ENCODE results near the gene CD86.
"Not testable (repeated sequence)": the region's sequence is repeated elsewhere in the genome, so short reads cannot be mapped to it uniquely, and the experiment has no call there.

The CD86 gene

GRCh38 chr3:122030381-122031122 lies 24.6 kb upstream of the CD86 start:
- H3K27ac ChIP-seq: no peak overlapping the region
- no peak overlapping the region for H3K4me3 ChIP-seq
- DNase-seq (ENCODE audit: low spot score): no peak
- TF ChIP-seq, protein P1, sequence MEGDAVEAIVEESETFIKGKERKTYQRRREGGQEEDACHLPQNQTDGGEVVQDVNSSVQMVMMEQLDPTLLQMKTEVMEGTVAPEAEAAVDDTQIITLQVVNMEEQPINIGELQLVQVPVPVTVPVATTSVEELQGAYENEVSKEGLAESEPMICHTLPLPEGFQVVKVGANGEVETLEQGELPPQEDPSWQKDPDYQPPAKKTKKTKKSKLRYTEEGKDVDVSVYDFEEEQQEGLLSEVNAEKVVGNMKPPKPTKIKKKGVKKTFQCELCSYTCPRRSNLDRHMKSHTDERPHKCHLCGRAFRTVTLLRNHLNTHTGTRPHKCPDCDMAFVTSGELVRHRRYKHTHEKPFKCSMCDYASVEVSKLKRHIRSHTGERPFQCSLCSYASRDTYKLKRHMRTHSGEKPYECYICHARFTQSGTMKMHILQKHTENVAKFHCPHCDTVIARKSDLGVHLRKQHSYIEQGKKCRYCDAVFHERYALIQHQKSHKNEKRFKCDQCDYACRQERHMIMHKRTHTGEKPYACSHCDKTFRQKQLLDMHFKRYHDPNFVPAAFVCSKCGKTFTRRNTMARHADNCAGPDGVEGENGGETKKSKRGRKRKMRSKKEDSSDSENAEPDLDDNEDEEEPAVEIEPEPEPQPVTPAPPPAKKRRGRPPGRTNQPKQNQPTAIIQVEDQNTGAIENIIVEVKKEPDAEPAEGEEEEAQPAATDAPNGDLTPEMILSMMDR (IDR thresholded peaks at IDR 0.05): no peak

DNA sequence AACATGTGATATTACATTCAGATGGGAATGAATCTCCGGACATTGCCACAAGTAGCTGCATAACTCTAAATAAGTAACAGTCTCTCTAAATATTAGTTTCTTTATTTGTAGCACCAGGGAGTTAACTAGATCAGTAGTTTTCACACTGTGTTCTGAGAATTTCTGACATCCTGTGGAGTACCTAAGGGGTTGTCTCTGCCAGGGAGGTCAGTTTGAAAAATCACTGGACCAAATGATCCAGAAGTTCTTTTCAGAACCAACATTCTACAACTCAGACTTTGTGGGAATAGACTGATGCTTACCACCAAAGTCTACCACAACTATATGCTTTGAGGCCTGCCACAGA lies 24.1 kb upstream of the CD86 start:
- Histone ChIP-seq H3K27ac (no peak overlapping the region), H3K4me3 (no peak overlapping the region)
- DNase-seq (ENCODE audit: low spot score): no peak
- TF ChIP-seq, protein P1 (IDR thresholded peaks at IDR 0.05): no peak

GRCh38 chr3:122032531-122032930 lies 22.6 kb upstream of the CD86 start:
- Histone ChIP-seq H3K27ac (no peak overlapping the region), H3K4me3 (no peak overlapping the region)
- TF ChIP-seq, protein P1 (IDR thresholded peaks at IDR 0.05): no peak
- DNase-seq (ENCODE audit: low spot score): no peak

- TF ChIP-seq, protein P1 (IDR thresholded peaks at IDR 0.05): no peak
- Histone ChIP-seq H3K4me3 (no peak overlapping the region), H3K27ac (no peak overlapping the region)
- DNase-seq (ENCODE audit: low spot score): no peak
Measured at GRCh38 chr3:122033023-122033422, 22.1 kb upstream of the CD86 start.

DNA sequence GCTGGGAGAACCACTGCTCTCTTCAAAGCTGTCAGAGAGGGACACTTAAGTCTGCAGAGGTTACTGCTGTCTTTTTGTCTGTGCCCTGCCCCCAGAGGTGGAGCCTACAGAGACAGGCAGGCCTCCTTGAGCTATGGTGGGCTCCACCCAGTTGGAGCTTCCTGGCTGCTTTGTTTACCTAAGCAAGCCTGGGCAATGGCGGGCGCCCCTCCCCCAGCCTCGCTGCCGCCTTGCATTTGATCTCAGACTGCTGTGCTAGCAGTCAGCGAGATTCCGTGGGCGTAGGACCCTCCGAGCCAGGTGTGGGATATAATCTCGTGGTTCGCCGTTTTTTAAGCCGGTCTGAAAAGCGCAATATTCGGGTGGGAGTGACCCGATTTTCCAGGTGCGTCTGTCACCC lies 7.9 kb upstream of the CD86 start:
- DNase-seq (ENCODE audit: low spot score); H3K4me3 ChIP-seq; H3K27ac ChIP-seq: not testable (repeated sequence)

DNA sequence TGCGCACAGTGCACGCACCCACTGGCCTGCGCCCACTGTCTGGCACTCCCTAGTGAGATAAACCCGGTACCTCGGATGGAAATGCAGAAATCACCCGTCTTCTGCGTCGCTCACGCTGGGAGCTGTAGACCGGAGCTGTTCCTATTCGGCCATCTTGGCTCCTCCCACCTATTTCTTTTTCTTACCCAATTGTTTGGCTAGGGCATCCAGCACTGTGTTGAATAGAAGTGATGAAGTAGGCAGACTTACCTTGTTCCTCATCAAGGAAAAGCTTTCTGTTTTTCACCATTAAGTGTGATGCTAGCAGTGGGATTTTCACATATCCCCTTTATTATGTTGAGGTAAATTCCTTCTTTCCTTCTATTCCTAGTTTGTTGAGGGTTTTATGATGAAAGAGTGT lies 7.4 kb upstream of the CD86 start:
- DNase-seq (ENCODE audit: low spot score); H3K4me3 ChIP-seq; H3K27ac ChIP-seq: not testable (repeated sequence)

DNA sequence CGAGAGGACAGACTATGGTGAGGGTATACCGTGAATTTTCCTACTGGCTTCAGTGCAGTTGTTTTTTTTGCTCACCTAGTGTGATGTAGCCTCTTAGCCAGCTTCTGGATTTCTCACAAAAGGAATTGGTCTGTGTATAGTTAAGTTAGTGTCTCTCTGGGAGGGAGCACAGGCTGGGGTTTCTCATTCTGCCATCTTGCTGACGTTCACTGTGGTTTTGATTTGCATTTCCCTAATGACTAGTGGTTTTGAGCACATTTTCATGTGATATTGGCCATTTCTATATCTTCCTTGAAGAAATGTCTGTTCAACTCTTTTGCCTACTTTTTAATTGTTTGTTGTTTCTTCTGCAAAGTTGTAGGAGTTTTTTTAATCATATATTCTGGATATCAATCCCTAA lies 2.2 kb upstream of the CD86 start:
- TF ChIP-seq, protein P1 (IDR thresholded peaks at IDR 0.05): no peak
- DNase-seq (ENCODE audit: low spot score): no peak
- no peak overlapping the region for H3K4me3 ChIP-seq
- no peak overlapping the region for H3K27ac ChIP-seq

DNA sequence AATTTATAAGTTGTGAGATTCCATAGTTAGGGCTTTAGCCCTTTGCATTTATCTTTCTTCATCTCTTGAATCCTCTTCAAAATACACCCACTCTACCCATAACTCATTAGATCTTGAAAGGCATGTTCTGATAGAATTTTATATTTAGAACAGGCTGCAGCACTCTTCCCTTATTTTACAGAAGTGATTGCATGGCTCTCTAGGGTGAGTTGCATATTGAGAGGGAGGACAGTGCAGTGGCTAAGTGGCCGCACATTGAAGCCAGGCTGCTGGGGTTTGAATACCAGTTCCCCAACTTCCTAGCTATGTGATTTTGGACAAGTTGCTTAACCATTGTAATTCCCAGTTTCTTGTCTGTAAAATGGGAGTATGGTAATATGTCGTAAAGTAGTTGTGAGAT lies 2.5 kb downstream of the CD86 start:
- Histone ChIP-seq H3K27ac (no peak overlapping the region), H3K4me3 (no peak overlapping the region)
- DNase-seq (ENCODE audit: low spot score): no peak
- TF ChIP-seq, protein P1 (IDR thresholded peaks at IDR 0.05): no peak

Measured in coronary artery (tissue), 2 donors.